Activated naive CD4-positive, alpha-beta T cell treated with anti-CD3 and anti-CD28 coated beads, Interleukin-2, amount 10 ng/mL, durations not matched to agents 7 days and 5 days (primary cell): ENCODE results near the gene CBX5.
"Not testable (repeated sequence)": the region's sequence is repeated elsewhere in the genome, so short reads cannot be mapped to it uniquely, and the experiment has no call there.

Experiments used
- CTCF ChIA-PET: fragments of 350-600 bp; sonication (Branson Sonifier 250); formaldehyde crosslinking; loops from one replicate; lab custom pipeline; 2021; ENCODE audit warnings: antibody characterized with exemption; lab: Charles Lee
- DNase-seq: peaks from one replicate; pipeline ENCODE4 v3.0.0-alpha.2; 2020
- H3K27ac Mint-ChIP-seq: one replicate; pipeline ENCODE4 v1.8.0; 2021; ENCODE audit warnings: mild to moderate bottlenecking, moderate library complexity, mixed read lengths
- H3K27me3 Mint-ChIP-seq: one replicate; pipeline ENCODE4 v1.8.0; 2021; ENCODE audit warnings: mild to moderate bottlenecking, mixed read lengths
- H3K36me3 Mint-ChIP-seq: one replicate; pipeline ENCODE4 v1.8.0; 2021; ENCODE audit warnings: mixed read lengths
- H3K4me1 Mint-ChIP-seq: one replicate; pipeline ENCODE4 v1.8.0; 2021; ENCODE audit warnings: mixed read lengths
- H3K4me3 Mint-ChIP-seq: one replicate; pipeline ENCODE4 v1.8.0; 2021; ENCODE audit warnings: mild to moderate bottlenecking, moderate library complexity, mixed read lengths
- H3K9me3 Mint-ChIP-seq: one replicate; pipeline ENCODE4 v1.8.0; 2021; ENCODE audit warnings: mixed read lengths

CBX5 gene

DNA sequence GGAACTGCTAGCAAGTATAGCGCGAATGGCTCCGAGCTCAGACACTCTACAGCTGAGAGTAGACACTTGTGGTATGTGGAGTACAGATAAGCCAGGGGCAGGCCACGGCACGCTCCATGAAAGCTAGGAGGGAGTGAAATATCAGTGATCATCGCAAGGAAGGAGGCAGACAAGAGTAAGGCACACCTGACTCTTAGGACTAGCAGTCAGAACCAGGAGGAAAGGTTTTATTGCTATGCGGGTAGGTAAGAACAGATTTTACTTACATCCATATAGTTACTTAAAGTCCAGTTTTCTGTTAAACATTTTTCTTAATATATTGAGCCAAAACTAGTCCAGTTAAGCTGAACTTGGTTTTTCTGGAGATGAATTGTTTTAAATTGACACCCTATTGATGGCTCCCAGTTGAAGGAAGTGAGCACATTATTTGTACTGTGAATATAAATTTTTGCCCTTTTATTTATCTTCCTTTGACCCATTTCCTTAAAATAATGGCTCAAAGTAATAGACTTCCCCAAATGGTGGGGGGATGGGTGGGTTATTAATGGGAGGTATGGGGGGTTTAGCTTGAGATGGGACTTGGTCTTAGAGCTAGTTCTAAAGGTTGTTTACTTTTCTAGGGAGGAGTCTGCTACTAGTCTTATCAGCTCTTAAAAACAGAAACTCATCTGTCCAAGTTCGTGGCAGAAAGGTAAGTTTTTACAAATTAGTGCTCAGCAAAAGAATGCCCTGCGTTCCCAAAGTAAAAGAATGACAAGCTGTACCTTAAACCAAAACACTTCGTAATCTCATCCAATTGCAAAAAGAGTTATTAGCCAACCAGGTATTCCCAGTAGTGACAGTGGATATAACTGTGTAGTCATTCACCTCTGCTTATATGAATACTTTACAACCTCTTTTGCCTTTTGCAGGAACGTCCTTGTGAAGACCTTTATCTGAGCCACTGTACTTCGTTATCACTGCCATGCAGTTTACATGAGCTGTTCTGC is 6.4 kb upstream of the CBX5 start:
- peaks cover 57% of the 10 kb centered on the region for H3K4me1 Mint-ChIP-seq

DNA sequence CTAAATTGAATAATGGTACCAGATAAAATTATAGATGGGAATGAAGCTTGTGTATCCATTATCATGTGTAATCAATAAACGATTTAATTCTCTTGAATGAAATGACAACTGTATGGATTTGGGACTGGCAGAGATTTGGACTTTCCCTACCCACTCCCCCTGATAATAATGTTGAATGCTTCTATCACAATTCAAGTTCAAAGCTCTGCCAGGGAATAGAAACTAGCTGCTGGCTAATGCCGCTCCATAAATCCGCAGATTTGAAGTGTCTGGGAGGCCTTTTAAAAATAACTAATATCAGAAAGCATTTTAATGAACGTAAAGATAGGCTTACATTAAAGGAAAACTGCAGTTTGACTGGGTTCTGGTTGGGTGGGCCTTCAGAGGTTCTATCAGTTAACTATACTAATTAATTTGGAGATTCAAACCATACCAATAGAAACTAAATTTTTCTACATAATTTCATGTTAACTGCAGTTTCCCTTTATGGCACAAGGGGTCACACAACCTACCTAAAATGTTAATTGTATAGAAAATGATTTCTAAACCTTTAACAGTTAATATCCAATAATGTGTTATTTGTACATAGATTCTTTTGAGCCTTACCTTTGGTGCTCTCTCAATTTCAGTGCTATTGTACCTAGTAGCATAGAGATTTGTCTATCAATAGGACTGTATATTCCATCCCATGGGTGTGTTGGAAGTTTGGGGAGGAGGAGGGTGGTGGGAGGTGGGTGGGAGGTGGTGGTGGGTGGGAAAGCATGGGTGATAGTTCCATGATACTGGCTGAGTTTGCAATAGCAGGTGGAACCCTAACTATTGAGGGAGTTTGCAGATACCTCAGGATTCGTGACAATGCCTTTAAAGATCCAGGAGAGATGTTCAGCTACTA is 5.5 kb upstream of the CBX5 start:
- DNase-seq = no peak
- Mint-ChIP-seq H3K27me3 (no peaks in the 10 kb centered on the region), H3K4me3 (no peak overlapping the region), H3K27ac (peak overlapping the region; percentile 13), H3K4me1 (peaks cover 57% of the 10 kb centered on the region), H3K9me3 (no peaks in the 10 kb centered on the region), H3K36me3 (peaks cover 32% of the 10 kb centered on the region)
- CTCF ChIA-PET = interaction anchor here (1.0 to 2.3 kb wide), 5 partner anchors 9 to 75 kb away, joined by 3 to 10 read pairs (median 6); partner anchors contain the start of gene NFE2

More for the DNA sequence above, 6.4 kb upstream of the CBX5 start:
- peaks cover 33% of the 10 kb centered on the region for H3K36me3 Mint-ChIP-seq
- CTCF ChIA-PET = interaction anchor here (0.8 to 2.3 kb wide), 8 partner anchors 13 to 94 kb away, joined by 3 to 6 read pairs (median 3); partner anchors contain the start of genes COPZ1 and NFE2
- no peak overlapping the region for H3K4me3 Mint-ChIP-seq
- no peak overlapping the region for H3K27ac Mint-ChIP-seq
- H3K9me3 Mint-ChIP-seq = no peaks in the 10 kb centered on the region
- DNase-seq = no peak
- no peaks in the 10 kb centered on the region for H3K27me3 Mint-ChIP-seq

DNA sequence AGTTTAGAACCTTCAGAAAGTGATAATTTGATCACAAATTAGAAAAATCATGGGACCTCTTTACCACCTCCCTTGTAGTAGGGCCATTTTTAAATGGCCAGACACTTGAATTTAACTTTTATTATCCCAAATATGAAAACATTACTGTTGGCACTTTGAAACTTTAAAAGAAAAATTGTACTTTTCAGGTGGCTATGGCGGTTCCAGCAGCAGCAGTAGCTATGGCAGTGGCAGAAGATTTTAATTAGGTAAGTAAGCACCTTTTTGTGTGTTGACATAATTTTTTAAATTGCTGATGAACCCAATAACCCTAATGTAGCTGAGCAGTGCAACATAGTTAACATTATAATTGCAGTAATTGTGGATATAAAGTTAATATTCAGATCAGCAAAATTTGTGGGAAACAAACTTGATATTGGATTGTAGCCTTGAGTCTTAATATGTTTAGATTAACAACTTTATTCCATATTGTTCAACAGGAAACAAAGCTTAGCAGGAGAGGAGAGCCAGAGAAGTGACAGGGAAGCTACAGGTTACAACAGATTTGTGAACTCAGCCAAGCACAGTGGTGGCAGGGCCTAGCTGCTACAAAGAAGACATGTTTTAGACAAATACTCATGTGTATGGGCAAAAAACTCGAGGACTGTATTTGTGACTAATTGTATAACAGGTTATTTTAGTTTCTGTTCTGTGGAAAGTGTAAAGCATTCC is 4.3 kb upstream of the CBX5 start:
- not testable (repeated sequence) for H3K4me3 Mint-ChIP-seq

DNA sequence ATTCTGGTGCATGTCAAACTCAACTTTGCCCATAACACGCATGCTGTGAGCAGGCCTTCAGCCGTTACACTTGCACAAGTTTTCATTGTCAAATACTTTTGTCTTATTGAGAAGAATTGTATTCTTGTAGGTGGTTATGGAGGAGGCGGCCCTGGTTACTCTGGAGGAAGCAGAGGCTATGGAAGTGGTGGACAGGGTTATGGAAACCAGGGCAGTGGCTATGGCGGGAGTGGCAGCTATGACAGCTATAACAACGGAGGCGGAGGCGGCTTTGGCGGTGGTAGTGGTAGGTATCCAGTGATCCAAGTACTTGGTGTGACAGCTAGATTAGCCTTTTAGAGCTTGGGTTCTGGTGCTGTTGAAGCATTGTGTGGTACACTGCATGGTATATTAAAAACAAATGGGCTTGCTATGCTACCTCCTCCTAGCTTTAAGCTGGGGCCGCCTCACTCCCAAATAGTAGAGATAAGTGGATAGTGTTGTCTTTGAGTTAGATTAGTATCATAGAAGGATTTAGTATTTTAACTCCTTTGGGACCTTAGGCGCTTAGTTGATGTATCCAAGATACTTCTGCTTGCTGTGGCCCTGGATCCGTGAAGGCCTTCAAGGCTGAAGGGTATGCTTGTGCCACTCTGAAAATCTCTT is 3.1 kb upstream of the CBX5 start:
- no peaks in the 10 kb centered on the region for H3K9me3 Mint-ChIP-seq
- H3K36me3 Mint-ChIP-seq = peaks cover 36% of the 10 kb centered on the region
- CTCF ChIA-PET = interaction anchor here (0.6 to 2.0 kb wide), 6 partner anchors 9 to 69 kb away, joined by 3 to 10 read pairs (median 4); no protein-coding TSS in a partner anchor
- H3K4me3 Mint-ChIP-seq = no peak overlapping the region
- H3K27me3 Mint-ChIP-seq = no peaks in the 10 kb centered on the region
- no peak overlapping the region for H3K27ac Mint-ChIP-seq
- peak; percentile 39 for DNase-seq
- peaks cover 67% of the 10 kb centered on the region for H3K4me1 Mint-ChIP-seq

More for the DNA sequence above, 4.3 kb upstream of the CBX5 start:
- not testable (repeated sequence) for H3K27me3 Mint-ChIP-seq, H3K9me3 Mint-ChIP-seq, DNase-seq
- Mint-ChIP-seq H3K27ac (peak overlapping the region; percentile 42), H3K4me1 (peaks cover 57% of the 10 kb centered on the region), H3K36me3 (peaks cover 32% of the 10 kb centered on the region)
- CTCF ChIA-PET = interaction anchor here (0.9 to 2.3 kb wide), 7 partner anchors 8 to 76 kb away, joined by 3 to 10 read pairs (median 4); no protein-coding TSS in a partner anchor

DNA sequence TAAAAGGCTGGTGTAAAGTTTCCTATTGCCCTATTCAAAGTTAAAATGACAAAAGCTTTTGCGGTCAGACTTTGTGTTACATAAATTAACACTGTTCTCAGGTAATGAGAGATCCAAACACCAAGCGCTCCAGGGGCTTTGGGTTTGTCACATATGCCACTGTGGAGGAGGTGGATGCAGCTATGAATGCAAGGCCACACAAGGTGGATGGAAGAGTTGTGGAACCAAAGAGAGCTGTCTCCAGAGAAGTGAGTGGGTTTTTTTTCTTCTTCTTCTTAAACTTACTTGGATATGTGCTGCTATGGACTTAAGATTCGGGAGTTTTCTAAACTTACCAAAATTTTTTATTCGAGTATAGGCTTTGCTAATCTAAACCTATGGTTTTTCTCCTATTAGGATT is 1.8 kb upstream of the CBX5 start:
- not testable (repeated sequence) for H3K27ac Mint-ChIP-seq, DNase-seq, H3K9me3 Mint-ChIP-seq, H3K4me3 Mint-ChIP-seq, H3K27me3 Mint-ChIP-seq
- peaks cover 68% of the 10 kb centered on the region for H3K4me1 Mint-ChIP-seq
- CTCF ChIA-PET = interaction anchor here (0.8 to 1.1 kb wide), 2 partner anchors 12 to 78 kb away, joined by 3 read pairs; no protein-coding TSS in a partner anchor
- peaks cover 30% of the 10 kb centered on the region for H3K36me3 Mint-ChIP-seq

DNA sequence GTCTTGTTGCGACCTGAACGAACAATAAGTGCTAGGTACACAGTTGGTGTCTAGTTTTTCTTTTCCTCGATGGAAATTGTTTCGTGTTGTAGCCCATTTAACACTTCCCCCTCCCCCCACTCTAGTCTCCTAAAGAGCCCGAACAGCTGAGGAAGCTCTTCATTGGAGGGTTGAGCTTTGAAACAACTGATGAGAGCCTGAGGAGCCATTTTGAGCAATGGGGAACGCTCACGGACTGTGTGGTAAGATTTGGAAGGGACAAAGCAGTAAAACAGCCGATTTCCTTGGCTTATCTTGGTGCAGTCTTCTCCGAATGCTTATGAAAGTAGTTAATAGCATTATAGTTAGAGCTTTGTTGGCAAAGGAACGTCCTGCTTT is 1.3 kb upstream of the CBX5 start:
- DNase-seq, H3K4me3 Mint-ChIP-seq, H3K27ac Mint-ChIP-seq, H3K9me3 Mint-ChIP-seq, H3K27me3 Mint-ChIP-seq: not testable (repeated sequence)
- CTCF ChIA-PET = interaction anchor here (0.8 to 1.1 kb wide), 2 partner anchors 13 to 78 kb away, joined by 3 read pairs; no protein-coding TSS in a partner anchor
- peaks cover 69% of the 10 kb centered on the region for H3K4me1 Mint-ChIP-seq
- peaks cover 30% of the 10 kb centered on the region for H3K36me3 Mint-ChIP-seq

DNA sequence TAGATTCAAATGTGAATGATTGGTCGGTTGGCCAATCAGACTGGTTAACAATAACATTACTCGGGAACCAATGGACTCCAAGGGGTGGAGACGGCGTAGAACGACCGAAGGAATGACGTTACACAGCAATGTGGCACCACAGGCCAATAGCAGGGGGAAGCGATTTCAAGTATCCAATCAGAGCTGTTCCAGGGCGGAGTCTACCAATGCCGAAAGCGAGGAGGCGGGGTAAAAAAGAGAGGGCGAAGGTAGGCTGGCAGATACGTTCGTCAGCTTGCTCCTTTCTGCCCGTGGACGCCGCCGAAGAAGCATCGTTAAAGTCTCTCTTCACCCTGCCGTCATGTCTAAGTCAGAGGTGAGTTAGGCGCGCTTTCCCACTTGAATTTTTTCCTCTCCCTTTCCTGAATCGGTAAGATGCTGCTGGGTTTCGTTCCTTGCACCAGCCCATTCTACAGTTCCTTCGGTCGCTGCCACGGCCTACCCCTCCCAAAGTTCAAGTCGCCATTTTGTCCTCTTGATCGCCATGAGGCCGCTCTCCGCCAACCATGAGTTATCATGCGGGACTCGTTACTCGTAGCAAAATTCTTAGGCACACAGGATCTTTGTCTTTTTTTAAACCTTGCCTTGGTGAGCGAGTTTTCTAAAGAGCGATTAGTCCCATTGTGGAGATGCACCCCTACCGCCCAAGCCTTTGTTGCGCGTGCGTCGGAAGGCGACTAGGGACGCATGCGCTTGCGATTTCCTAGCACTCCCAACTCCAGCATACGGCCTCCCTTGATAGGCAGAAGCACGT is 742 bp upstream of the CBX5 start, which contains the start of gene HNRNPA1:
Gene HNRNPA1 (plus strand): TSS at position 259 of the 793 bp plus-strand sequence. CDS start 82 bp downstream, at position 341.
- H3K9me3 Mint-ChIP-seq = no peaks in the 10 kb centered on the region
- H3K36me3 Mint-ChIP-seq = peaks cover 27% of the 10 kb centered on the region
- no peak within 1 kb of the TSS for H3K27ac Mint-ChIP-seq
- no peak within 1 kb of the TSS for H3K4me3 Mint-ChIP-seq
- H3K27me3 Mint-ChIP-seq = no peaks in the 10 kb centered on the region
- DNase-seq = peak; percentile 97
- CTCF ChIA-PET = interaction anchor here (0.8 to 1.6 kb wide), 4 partner anchors 55 to 79 kb away, joined by 3 to 7 read pairs (median 3); no protein-coding TSS in a partner anchor
- H3K4me1 Mint-ChIP-seq = peaks cover 69% of the 10 kb centered on the region

DNA sequence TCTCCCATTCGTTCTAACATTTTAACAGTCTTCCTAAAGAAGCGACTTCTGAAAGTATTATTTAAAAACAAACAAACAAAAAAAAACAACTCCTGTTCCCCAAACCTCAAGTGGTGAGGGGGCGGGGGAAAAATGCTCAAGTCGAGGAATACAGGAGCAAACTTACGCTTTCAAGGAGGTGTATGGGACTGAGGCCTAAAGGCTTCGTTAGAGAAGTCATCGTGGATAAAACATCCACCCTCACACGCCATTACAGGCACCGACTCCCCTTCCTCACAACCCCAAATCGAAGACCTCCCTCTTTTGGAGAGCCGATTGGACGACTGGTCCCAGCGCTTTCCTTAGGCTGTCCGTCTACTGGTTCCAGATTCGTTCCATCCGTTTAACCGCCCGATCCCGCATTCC is 693 bp downstream of the CBX5 start:
- Mint-ChIP-seq H3K27me3 (no peaks in the 10 kb centered on the region), H3K9me3 (no peaks in the 10 kb centered on the region), H3K4me1 (peaks cover 61% of the 10 kb centered on the region), H3K27ac (no peak overlapping the region), H3K4me3 (no peak overlapping the region), H3K36me3 (peaks cover 24% of the 10 kb centered on the region)
- no peak for DNase-seq
- CTCF ChIA-PET = interaction anchor here (0.5 to 1.6 kb wide), 4 partner anchors 14 to 241 kb away, joined by 3 to 7 read pairs (median 3); no protein-coding TSS in a partner anchor

DNA sequence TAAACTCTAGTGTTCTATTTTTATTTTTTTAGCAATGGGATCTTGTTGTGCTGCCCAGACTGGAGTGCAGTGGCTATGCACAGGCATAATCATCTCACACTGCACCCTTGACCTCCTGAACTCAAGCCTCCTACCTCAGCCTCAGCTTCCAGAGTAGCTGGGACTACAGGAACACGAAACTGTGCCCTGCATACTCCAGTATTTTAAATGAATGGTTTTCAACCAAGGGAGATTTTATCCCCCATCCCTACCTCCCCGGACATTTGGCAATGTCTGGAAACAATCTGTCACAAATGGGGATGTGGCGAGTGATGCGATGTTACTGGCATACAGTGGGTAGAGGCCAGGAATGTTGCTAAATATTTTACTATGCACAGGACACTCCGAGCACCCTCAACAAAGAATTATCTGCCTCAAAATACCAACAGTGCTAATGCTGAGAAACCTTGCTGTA is 2.1 kb downstream of the CBX5 start:
- DNase-seq = no peak
- Mint-ChIP-seq H3K4me3 (no peak overlapping the region), H3K27me3 (no peaks in the 10 kb centered on the region), H3K27ac (no peak overlapping the region), H3K9me3 (no peaks in the 10 kb centered on the region), H3K36me3 (peaks cover 35% of the 10 kb centered on the region), H3K4me1 (peaks cover 50% of the 10 kb centered on the region)
- CTCF ChIA-PET = no interaction called here

DNA sequence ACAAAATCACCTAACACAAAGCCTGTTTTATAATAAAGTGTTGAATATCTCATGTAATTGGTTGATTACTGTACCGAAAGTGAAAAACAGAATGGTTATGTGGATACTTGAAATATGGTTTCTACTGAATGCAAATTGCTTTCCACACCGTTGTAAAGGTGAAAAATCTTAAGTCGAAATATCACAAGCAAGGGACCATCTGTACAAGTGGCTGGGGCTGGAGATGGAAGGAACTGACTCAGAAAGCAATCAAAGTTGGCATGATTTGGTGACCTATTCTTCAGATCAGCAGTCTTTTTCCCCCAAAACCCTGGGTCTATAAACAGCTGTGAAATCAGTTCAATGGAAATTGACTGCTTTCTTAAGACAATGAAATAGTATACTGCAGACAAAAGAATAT is 3.6 kb downstream of the CBX5 start:
- peaks cover 46% of the 10 kb centered on the region for H3K36me3 Mint-ChIP-seq
- H3K4me3 Mint-ChIP-seq = no peak overlapping the region
- CTCF ChIA-PET = interaction anchor here (0.6 to 1.3 kb wide), 2 partner anchors 59 to 187 kb away, joined by 3 read pairs; no protein-coding TSS in a partner anchor
- H3K4me1 Mint-ChIP-seq = peaks cover 48% of the 10 kb centered on the region
- no peaks in the 10 kb centered on the region for H3K9me3 Mint-ChIP-seq
- H3K27ac Mint-ChIP-seq = no peak overlapping the region
- DNase-seq = no peak
- no peaks in the 10 kb centered on the region for H3K27me3 Mint-ChIP-seq

DNA sequence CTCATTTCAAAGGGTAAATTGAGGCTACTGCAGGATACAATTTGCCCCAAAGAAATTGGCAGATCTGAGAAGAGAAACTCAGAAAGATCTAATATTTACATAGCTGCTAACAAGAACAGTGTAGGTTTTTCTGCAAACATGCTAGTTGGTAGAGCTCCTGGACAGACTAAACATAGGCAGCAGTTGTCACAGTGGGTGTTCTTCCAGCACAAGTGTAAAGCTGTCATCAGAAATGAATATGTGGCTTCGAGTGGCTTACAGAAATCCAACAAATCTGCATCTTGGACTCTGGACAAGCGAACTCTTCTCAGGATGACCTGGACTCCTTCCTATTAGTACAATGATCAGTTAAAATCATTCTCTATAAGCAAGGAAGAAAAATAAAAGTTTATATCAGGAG is 5.9 kb downstream of the CBX5 start:
- H3K36me3 Mint-ChIP-seq = peaks cover 52% of the 10 kb centered on the region
- CTCF ChIA-PET = interaction anchor here (0.7 to 2.8 kb wide), 3 partner anchors 20 to 45 kb away, joined by 3 to 13 read pairs (median 3); no protein-coding TSS in a partner anchor
- H3K4me3 Mint-ChIP-seq = no peak overlapping the region
- H3K27me3 Mint-ChIP-seq = no peaks in the 10 kb centered on the region
- H3K27ac Mint-ChIP-seq = no peak overlapping the region
- H3K9me3 Mint-ChIP-seq = no peaks in the 10 kb centered on the region
- peaks cover 59% of the 10 kb centered on the region for H3K4me1 Mint-ChIP-seq
- no peak for DNase-seq

DNA sequence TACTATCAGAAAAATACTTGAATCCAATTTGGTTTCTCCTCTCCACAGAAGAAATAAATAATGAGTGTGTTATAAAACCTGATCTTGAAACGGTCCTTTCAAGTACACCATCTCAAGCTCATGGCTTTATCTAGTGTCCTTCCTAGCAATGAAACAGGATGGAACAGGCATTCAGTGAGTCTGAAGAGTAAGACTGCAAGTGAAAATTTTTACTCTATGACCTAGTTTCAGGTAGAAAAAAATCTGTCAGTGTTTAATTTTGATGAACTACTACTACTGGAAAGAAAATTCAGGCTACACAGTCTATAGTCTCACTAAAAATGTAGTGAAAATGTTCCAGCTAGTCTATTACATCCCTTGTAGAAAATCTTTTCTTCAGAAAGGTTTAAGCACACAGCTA is 7.7 kb downstream of the CBX5 start:
- Mint-ChIP-seq H3K4me3 (no peak overlapping the region), H3K27me3 (no peaks in the 10 kb centered on the region), H3K4me1 (peaks cover 48% of the 10 kb centered on the region), H3K27ac (no peak overlapping the region), H3K36me3 (peaks cover 47% of the 10 kb centered on the region), H3K9me3 (no peaks in the 10 kb centered on the region)
- no peak for DNase-seq
- CTCF ChIA-PET = interaction anchor here (0.9 to 2.8 kb wide), 2 partner anchors 10 to 22 kb away, joined by 3 to 13 read pairs; no protein-coding TSS in a partner anchor
